Renal cortex interstitium (tissue), 11 donors: Measurements from ENCODE around the gene FLT1. TPM values are rescaled to one million over a fixed set of nuclear protein-coding genes. Genes with fewer than 3 reads are reported as not detected.

Source experiments
- DNase-seq, 11 donors: peaks; one replicate each; pipeline ENCODE4 v3.0.0-alpha.2; 2013; ENCODE audit warnings: low read depth in 9 of 11, low spot score in 4 of 11; ENCODE audit errors: extremely low read depth in 1 of 11
- polyA plus RNA-seq, 3 donors: library from polyadenylated mRNA; unstranded; fragments of 120-200 nt; gene quantifications; one replicate each; pipeline ENCODE4 v1.2.1, GENCODE V29; 2013; ENCODE audit not compliant: insufficient read length in 3 of 3

Gene FLT1
- polyA plus RNA-seq, 3 donors: 39.1 to 52.1 (median 40.4) TPM

GRCh38 chr13:28532388-28533124 lies 37.6 kb upstream of the FLT1 start:
- DNase-seq: peak in 3 of 11 donors; percentile 37 to 51 (median 40)

GRCh38 chr13:28531845-28532387 lies 37.0 kb upstream of the FLT1 start:
- no peak for DNase-seq

- DNase-seq: peak in 7 of 11 donors; percentile 39 to 61 (median 46)
Observed at GRCh38 chr13:28531077-28531844, 36.3 kb upstream of the FLT1 start.

- no peak for DNase-seq
Observed at GRCh38 chr13:28530729-28531076, 35.8 kb upstream of the FLT1 start.

GRCh38 chr13:28529836-28530235 lies 34.9 kb upstream of the FLT1 start:
- DNase-seq: no peak

GRCh38 chr13:28528848-28529247 lies 33.9 kb upstream of the FLT1 start:
- no peak for DNase-seq

- DNase-seq: no peak
Observed at GRCh38 chr13:28528388-28528787, 33.5 kb upstream of the FLT1 start.

- no peak for DNase-seq
Observed at GRCh38 chr13:28527629-28528028, 32.7 kb upstream of the FLT1 start.

- no peak for DNase-seq
Observed at GRCh38 chr13:28526876-28527275, 31.9 kb upstream of the FLT1 start.

- no peak for DNase-seq
Observed at GRCh38 chr13:28522871-28523270, 27.9 kb upstream of the FLT1 start.

- DNase-seq: no peak
Observed at GRCh38 chr13:28513745-28514144, 18.8 kb upstream of the FLT1 start.

GRCh38 chr13:28510542-28510941 lies 15.6 kb upstream of the FLT1 start:
- DNase-seq: no peak

GRCh38 chr13:28510066-28510465 lies 15.1 kb upstream of the FLT1 start:
- DNase-seq: no peak

- no peak for DNase-seq
Observed at GRCh38 chr13:28505543-28506135, 10.7 kb upstream of the FLT1 start.

GRCh38 chr13:28503182-28503967 lies 8.4 kb upstream of the FLT1 start:
- no peak for DNase-seq

- DNase-seq: no peak
Observed at GRCh38 chr13:28501547-28501946, 6.6 kb upstream of the FLT1 start.

- DNase-seq: no peak
Observed at GRCh38 chr13:28499609-28500008, 4.7 kb upstream of the FLT1 start.

GRCh38 chr13:28498481-28499115 lies 3.7 kb upstream of the FLT1 start:
- no peak for DNase-seq
